GM12891 (cell line): ENCODE measurements around the gene ACSS3.

Experiments
- PAX5 ChIP-seq: IDR thresholded peaks from 2 replicates; pipeline ENCODE4 v1.6.1; 2011; ENCODE audit warnings: low read length, moderate library complexity, mild to moderate bottlenecking; ENCODE audit not compliant: insufficient read depth, severe bottlenecking
- POLR2A ChIP-seq: IDR thresholded peaks from 2 replicates; pipeline ENCODE4 v1.6.1; 2011; ENCODE audit warnings: low read depth, low read length, control low read depth
- POLR2AphosphoS5 ChIP-seq: IDR thresholded peaks from 2 replicates; pipeline ENCODE4 v1.6.1; 2011; ENCODE audit warnings: low read depth, low read length, control low read depth
- TAF1 ChIP-seq: IDR thresholded peaks from 2 replicates; pipeline ENCODE4 v1.6.1; 2011; ENCODE audit warnings: low read depth, low read length, control low read depth

DNA sequence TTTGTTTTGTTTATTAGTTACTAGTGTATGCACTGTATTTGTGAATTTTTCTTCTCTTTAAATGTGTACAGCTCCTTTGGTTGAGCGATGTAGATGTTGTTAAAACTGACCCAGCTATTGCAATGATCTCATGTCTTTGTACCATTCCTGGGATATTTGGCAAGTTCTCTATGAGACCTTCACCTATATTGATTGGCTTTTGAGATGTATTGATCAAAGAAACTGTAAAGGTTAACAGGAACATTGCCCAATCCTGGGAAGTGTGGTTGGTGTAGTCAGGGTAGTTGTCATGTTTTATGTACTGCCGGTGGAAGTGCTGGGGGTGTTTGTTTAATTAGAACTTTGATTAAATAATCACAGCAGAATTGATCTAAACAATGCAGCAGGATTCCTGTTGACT, 43.1 kb downstream of the ACSS3 start:
- TF ChIP-seq POLR2AphosphoS5 (no peak), POLR2A (no peak), TAF1 (no peak), PAX5 (no peak)
